ENCODE measurements around the gene UNC50.
"Not testable (repeated sequence)": the region's sequence is repeated elsewhere in the genome, so short reads cannot be mapped to it uniquely, and the experiment has no call there.

The UNC50 gene

DNA sequence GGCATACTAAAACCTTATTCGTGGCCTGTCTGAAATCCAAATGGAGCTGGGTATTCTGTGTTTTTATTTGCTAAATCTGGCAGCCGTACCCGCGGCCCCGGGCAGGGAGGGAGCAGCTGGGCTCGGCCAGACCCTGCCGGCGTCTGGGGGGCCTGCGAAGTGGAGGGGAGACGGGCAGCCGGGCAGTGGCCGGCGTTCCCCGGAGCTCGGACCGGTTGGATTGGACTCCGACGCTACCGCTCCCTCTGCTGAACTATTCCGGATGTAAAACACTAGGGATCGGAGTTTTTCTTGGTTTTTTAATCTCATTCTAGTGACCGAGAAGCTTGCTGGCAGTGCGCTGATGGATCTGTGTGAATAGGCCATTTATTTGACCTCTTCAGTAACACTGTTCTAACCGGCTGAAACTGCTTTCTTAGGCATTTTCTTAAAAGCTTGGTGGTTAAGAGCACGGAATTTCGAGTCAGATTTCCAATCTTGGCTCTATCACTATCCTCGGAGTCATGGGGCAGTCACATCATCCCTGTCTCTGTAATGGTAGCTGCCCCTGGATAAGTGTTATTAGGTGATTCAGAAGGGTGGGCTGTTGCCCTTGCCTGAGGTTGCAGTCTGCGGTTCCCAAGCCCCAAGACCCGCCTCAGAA lies 694 bp downstream of the UNC50 start:
- no peak for DNase-seq (ENCODE audit: low read depth)

DNA sequence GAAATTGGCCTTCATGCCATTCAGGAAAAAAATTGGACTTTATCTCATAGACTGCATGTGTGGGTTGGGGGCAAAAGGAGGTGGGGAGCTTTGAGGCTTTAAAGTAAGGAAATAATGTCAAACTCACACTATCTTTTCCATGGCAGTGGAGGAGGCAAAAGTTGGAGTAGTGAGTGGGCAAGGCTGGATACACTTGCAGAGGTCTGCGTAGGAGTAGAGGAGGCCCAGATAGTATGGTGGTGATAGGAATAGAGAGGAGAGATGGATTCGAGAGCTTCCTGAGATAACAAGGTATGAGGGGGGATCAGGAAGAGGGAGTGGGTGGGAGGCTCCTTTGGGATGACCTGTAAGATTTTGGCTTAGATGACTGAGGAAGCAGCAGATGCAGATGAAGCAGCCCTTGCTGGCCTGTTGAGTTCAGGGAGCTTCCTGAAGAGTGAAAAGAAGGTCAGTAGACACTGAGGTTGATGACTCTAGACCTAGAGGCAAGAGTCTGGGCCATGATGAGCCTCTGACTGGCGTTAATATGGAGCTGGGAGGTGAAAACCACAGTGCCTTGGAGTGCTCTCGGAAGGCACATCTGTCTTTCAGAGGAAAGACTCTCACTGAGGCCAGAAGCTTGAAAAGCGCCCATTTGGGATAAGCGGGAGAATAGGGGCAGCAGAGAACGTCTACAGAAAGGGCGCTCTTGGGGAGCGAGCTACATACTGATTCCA lies 5.8 kb downstream of the UNC50 start:
- DNase-seq (ENCODE audit: low read depth) = no peak

DNA sequence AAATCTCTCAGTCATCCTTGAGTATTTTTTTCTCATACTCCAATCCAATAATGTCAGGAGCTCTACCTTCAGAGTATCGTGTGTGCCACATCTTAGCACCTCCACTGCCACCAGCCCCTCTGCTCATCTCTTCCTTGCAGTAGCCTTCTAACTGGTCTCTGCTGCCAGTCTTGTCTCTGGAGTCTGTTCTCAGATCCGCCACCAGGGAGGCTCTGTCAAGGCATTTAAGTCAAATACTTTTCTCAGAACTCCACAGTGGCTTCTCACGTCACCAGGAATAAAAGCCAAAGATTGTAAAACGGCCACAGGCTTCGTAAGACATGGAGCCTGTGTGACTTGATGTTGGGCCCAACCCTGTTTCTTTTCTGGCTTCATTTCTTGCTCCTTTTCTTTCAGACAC lies 7.1 kb downstream of the UNC50 start:
- no peak for DNase-seq (ENCODE audit: low read depth)

DNA sequence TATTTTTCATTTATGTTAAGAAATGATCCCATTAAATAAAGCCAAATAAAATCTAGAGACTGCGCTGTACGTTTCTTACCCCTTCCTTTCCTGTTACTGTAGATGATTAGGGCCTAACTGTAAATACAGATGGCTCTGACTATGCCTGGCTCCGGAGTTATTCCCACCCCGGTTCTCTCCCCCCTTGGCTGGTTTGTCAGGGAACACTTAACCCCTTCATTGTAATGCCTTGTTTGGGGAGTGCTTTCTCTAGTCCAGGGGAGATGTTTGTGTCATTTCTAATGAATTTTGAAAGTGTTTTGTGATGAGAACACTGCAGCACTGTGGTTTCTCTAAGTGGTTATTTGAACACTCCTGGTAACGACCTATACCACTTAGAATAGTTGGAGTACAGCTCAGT lies 8.8 kb downstream of the UNC50 start:
- no peak for DNase-seq (ENCODE audit: low read depth)

DNA sequence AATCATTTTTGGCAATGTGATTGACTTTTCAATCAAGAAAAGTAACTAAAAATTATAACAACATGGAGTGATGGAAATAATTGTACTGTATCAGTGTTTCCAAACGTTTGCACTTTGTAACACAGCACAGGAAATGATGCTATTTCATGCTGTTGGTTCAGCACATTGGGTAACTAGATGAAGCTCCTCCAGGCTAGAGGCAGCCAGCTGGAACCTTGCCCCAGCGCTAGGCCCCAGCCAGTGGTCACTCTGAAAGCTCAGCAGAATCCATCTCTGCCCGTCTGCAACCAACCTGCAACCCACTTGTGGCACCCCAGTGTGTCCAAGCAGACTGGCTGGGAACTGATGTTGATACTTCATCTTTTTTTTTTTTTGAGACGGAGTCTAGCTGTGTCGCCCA lies 15.3 kb downstream of the UNC50 start:
- DNase-seq (ENCODE audit: low read depth) = no peak

DNA sequence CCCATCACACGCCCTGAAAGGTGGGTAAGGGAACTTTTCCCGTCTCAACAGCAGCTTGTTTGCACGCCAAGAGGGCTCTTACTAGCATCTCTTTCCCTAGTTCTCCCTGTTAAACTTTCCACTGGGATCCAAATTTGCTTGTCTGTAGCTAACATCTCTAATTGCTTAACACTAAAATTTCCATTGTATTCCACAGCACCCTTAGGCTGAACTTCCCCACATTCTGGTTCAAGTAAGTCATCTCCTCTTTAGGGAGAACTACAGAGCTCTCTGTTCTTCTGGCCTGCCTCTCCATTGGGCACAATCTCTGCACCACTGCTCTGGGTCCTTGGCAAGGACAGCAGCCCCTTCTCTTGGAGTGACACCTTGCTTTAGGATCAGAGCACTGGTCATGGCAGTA lies 24.0 kb downstream of the UNC50 start:
- DNase-seq (ENCODE audit: low read depth) = no peak

DNA sequence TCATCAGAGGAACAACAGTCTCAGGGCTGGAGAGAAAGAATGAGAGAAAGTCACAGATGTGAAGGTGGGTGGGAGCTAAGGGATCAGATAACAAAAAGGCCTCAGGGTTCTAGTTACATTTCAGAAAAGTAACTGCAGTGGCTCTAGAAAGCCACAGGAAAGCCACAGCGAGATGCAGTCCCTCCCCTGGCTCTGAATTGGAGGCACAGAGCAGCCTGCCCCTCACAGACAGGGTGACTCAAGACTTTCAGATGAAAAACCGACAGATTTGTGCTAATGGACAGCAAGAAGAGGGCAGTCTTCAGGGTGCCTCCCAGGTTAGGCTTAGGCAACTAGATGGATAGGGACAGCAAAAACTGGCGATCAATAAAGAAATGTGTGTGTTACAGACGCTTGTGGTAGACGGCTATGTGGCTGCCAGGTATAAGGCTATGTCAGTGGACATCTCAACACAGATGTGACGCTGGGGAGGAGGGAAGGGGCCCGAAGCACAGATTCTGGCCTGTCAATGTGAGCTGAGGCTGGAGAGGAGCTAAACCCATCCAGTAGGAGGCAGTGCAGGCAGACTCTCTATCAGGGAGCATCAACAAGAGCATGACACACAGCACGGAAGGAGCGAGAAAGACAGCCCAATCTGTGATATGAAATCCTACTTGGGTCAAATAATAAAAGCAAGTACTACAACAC lies 26.2 kb downstream of the UNC50 start:
- no peak for DNase-seq (ENCODE audit: low read depth)

DNA sequence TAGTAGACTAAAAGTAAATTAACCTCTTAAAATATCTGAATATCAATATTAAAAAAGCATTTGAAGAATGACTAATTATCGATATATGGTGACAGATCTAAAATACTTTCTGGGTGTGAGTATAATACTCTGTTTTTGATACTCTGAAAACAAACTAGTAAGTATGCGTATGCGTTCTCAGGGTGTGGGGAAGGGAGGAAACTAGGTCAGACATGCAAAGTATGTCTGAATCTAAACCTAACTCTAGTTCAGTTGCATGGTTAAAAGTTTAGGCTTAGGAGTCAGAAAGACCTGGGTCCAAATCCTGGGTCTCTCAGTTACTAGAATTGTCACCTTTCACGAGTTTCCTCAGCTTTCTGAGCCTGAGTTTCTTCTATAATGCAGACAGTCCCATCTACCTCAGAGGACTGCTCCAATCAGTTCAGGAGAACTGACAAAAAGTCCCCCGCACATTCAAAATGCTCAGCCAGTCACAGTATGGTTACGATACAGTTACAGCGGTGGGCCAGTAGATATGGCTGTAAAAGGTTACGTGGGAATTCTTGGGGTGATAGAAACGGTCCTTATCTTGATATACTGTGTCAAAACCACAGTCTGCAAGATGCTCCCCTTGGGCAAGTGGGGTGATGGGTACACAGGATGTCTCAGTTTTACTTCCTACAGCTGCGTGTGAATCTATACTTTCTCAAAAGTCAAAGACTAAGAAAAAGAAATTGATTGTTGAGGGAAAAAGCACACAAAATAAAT lies 29.2 kb downstream of the UNC50 start:
- DNase-seq (ENCODE audit: low read depth) = no peak

DNA sequence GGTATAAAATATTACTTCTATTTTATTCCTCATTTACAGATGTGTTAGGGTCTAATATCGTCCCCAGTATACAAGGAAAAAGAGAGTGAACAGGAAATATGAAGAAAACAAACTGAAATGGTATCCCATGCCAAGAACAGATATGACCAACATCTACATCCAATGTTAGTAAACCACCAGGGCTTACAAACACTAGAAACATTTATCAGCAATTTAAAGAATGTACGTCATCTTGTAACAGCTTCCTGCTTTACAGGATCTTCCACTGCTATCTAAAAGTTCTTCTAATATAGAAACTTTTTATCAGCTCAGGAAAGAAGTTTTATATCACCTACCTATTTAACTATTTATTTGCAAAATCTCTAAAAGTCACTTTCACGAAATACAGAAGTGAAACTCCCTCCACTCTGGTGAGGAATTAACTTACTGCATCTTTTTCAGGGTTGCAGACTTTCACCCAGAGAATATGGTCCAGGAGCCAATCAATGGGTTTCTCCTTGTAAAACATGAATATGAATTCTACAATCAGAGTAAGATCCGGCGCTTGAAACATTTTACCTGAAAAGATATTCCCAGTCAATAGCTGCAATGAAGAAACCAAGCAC lies 35.2 kb downstream of the UNC50 start:
- no peak for DNase-seq (ENCODE audit: low read depth)

DNA sequence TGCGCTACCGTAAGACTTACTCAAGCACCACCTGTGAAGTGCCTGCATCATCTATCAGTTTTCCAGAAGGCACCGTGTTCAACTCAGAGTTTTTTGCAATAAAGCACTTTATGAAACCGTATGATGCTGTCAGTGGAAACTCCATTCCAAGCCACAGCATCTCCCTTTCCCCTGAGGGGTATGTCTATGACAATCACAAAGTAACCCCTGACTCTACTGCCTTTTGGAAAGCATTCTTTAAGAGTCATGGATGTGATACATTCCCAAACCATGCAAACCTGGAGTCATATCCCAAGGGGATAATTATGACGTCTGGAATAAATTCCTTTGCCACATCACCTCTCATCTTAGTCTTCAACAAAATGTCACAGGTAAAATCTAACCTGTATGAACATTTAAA lies 39.2 kb downstream of the UNC50 start:
- no peak for DNase-seq (ENCODE audit: low read depth)

DNA sequence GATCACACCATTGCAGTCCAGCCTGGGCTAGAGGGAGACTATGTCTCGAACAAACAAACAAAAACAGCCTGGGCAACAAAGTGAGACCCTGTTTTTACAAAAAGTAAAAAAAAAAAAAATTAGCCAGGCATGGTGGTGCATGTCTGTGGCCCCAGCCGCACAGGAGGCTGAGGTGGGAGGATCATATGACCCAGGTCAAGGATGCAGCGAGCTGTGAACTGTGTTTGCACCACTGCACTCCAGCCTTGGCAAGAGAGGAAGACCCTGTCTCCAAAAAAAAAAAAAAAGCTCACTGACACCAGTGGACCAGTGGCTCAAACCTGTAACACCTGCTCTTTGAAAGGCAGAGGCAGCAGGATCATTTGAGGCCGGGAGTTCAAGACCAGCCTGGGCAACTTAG lies 40.1 kb downstream of the UNC50 start:
- DNase-seq (ENCODE audit: low read depth) = no peak

DNA sequence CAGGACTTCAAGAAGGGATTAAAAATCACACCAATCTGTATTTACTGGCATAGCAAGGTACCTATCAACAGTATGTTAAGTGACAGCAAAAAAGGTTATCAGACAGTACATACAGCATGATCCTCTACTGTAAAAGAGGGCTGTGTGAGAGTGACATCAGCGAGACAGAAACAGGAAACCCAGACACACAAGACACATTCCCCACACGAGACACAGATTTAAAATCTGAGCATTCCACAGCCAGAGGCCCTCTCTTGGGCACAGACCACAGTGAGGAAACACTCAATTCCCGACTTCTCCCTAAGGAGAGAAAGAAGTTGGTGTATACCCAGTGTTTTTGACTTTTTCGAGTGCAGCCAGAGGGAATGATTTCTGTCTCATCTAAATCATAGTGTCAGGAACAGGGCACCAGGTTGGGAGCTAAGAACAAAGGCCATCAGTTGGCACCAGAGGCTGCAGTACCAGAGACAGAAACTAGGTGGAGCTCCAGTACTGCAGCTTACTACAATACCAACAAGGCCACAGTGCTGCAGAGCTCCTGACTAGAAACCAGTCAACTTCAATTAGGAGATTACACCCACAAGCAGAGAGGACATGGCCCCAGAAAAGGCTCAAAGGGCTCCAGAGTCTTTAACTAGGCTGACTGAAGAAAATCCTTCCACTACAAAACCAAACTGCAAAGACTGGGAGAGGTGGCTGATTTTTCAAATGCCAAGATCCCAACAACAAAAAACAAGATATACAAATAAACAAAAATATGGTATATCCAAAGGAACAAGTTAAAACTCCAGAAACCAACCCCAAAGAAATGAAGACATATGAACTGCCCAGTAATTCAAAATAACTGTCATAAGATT lies 41.0 kb downstream of the UNC50 start:
- peak; percentile 74 for DNase-seq (ENCODE audit: low read depth)

DNA sequence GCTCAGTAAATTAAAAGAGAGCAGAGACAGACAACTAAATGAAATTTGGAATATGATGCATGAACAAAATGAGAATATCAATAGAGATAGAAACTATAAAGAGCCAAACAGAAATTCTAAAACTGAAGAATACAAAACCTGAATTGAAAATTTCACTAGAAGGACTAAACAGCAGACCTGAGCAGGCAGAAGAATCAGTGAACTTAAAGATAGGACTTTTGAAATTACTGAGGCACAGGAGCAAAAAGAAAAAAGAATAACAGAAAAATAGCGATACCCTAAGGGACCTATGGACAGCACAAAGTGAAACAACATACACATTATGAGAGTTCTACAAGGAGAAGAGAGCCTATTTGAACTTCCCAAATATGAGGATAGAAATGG lies 41.6 kb downstream of the UNC50 start:
- no peak for DNase-seq (ENCODE audit: low read depth)

DNA sequence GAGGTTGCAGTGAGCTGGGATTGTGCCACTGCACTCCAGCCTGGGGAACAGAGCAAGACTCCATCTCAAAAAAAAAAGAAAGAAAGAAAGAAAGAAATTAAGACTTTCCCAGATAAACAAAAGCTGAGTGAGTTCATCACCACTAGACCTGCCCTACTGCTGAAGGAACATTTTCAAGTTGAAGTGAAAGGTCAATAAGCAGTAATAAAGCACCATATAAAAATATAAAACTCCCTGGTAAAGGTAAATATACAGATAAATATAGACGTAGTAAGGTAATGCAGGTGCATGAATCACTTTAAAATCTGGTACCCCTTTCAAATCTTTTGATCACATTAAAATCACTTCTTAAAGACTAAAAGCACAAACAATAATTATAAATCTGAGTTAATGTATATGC lies 42.6 kb downstream of the UNC50 start:
- DNase-seq (ENCODE audit: low read depth) = no peak

DNA sequence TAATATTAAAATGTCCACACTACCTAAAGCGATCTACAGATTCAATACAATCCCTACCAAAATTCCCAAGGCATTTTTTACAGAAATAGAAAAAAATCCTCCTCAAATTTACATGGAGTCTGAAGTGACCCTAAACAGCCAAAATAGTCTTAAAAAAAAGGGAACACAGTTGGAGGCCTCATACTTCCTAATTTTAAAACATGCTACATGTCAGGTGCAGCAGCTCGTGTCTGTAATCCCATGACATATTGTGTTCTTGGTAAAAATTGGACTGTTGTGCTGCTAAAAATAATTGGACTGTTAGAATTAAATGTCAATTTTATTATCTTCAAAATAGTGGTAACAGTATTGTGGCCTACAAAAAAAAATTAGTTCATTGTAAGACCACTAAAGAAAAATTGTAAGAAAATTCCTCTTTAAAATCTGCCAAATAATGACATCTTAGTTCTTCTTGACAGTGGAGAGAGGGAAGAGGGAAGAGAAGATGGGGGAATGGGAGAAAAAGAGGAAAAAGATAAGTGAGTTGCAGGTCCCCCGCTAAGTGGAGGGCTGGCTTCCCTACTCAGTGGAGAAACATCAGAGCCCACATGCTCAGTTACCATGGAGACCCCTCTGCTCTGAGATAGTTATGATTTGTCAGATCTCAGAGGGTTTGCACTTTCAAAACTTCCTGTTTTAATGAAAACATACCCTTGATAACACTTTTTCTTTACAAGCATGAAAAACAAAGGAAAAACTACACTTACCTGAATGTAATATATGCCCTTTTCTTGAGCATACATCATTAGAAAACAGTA lies 46.5 kb downstream of the UNC50 start:
- DNase-seq (ENCODE audit: low read depth) = no peak

DNA sequence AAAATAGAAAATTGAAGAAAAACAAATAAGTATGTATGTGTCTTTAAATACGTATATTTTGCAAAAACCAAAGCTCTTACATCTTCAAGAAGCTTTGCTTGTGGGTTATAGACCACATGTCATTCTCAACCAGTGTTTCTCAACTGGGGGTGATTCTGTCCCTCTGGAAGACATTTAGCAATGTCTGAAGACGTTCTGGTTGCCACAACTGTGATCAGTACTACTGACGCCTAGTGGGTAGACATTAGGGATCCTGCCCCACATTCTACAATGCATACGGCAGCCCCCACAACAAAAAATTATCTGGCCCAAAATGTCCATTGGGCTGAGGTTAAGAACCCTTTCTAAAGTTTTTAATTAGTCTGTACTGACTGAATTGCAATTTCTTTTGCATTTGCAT lies 48.4 kb downstream of the UNC50 start:
- DNase-seq (ENCODE audit: low read depth) = no peak

DNA sequence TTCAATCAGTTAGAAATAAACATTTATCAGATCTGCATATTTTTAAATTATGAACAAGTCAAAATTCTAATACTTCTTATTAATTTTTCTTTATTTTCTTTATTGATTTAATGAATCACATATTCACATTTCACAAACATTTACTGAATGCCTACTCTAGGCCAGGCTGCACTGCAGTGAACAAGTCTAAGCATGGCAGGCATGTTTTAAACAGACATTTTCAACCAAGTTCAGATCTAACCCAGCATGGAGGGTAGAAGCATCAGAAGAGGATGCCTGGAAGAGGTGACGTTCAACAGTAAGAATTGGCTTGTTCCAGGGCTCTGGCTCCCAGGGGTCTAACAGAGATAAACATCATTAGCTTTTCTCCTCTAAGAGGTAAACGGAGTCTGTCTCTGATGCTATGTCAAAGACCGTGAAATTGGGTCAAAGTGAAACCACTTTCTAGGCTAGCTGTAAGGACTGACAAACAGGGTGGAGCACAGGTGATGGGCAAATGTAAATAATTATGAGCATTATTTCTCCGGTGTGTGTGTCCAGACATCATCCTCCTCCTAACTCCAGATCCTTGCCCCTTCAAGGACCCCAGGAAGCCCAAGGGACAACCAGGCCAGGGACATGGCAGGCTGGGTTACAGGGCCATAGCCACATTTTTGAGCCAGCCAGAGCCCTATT lies 50.6 kb downstream of the UNC50 start:
- no peak for DNase-seq (ENCODE audit: low read depth)

DNA sequence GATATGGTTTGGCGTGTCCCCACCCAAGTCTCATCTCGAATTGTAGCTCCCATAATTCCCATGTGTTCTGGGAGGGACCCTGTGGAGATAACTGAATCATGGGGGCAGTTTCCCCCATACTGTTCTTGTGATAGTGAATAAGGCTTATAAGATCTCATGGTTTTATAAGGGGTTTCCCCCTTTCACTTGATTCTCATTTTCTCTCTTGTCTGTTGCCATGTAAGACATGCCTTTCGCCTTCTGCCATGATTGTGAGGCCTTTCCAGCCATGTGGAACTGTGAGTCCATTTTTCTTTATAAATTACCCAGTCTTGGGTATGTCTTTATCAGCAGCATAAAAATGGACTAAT lies 51.1 kb downstream of the UNC50 start:
- not testable (repeated sequence) for DNase-seq (ENCODE audit: low read depth)

DNA sequence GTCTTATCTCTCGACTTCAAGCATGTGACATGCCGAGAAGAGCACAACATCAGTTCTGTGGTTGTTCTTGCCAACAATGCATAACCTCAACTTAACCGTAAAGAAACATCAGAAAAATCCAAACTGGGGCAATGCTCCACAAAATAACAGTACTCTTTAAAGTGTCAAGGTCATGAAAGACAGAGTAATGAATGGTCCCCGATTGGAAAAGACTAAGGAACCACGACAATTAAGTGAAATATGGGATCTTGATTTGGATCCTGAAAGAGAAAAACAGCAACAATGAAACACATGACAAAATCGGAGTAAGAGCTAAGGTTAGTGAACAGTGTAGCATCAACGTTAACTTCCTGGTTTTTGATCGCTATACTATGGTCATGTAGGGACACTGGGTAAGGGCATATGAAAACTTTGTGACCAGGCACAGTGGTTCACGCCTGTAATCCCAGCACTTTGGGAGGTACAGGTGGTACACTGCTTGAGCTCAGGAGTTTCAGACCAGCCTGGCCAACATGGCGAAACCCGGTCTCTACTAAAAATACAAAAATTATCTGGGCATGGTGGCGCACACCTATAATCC lies 55.2 kb downstream of the UNC50 start:
- DNase-seq (ENCODE audit: low read depth) = no peak

DNA sequence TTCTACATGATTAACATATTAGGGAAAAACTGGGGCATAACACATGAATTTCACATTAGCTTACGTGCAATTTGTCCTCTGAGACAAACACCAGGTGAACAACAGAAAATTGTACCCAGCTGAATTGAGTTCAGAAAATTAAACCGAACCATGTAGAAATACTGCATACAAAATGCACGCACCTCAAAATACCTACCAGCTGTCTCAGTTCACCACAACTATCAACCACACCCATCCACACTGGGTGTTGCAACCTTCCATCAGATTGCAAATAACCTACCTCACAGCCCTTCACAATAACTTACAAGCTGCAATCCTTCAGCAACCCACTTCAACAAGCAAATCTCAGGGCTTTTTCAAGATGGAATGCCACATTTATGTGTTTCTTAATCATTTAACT lies 55.9 kb downstream of the UNC50 start:
- DNase-seq (ENCODE audit: low read depth) = no peak

Data from stimulated activated CD8-positive, alpha-beta memory T cell treated with anti-CD3 and anti-CD28 coated beads, Interleukin-12 subunit alpha, Interleukin-12 subunit beta, amount 100 ng/mL, for 1 hour (primary cell).